Muscle layer of colon (tissue), 2 donors: ENCODE measurements around the gene SLC30A1.

Experiments used
- H3K27ac ChIP-seq: one replicate; pipeline ENCODE4 v1.7.0; 2013; ENCODE audit warnings: low read depth, mild to moderate bottlenecking, low read length, moderate library complexity
- H3K27me3 ChIP-seq, 2 donors: one replicate each; pipeline ENCODE4 v1.7.0; 2013; ENCODE audit warnings: low read length in 2 of 2, mild to moderate bottlenecking in 2 of 2; ENCODE audit not compliant: insufficient read depth in 2 of 2, control insufficient read depth in 1 of 2
- H3K36me3 ChIP-seq: one replicate; pipeline ENCODE4 v1.7.0; 2013; ENCODE audit warnings: mild to moderate bottlenecking, low read length; ENCODE audit not compliant: insufficient read depth
- H3K4me1 ChIP-seq: one replicate; pipeline ENCODE4 v1.7.0; 2013; ENCODE audit warnings: mild to moderate bottlenecking, low read length; ENCODE audit not compliant: insufficient read depth
- H3K4me3 ChIP-seq, 2 donors: one replicate each; pipeline ENCODE4 v1.7.0; 2013; ENCODE audit warnings: low read length in 2 of 2, low read depth in 1 of 2, mild to moderate bottlenecking in 1 of 2, moderate library complexity in 1 of 2
- H3K9ac ChIP-seq: one replicate; pipeline ENCODE4 v1.7.0; 2013; ENCODE audit warnings: low read length
- H3K9me3 ChIP-seq: one replicate; pipeline ENCODE4 v1.7.0; 2013; ENCODE audit warnings: mild to moderate bottlenecking, low read length
- donor health status: abdominal sarcoma.
- donor health status: Adenocarcinoma of cecum.

The SLC30A1 gene

DNA sequence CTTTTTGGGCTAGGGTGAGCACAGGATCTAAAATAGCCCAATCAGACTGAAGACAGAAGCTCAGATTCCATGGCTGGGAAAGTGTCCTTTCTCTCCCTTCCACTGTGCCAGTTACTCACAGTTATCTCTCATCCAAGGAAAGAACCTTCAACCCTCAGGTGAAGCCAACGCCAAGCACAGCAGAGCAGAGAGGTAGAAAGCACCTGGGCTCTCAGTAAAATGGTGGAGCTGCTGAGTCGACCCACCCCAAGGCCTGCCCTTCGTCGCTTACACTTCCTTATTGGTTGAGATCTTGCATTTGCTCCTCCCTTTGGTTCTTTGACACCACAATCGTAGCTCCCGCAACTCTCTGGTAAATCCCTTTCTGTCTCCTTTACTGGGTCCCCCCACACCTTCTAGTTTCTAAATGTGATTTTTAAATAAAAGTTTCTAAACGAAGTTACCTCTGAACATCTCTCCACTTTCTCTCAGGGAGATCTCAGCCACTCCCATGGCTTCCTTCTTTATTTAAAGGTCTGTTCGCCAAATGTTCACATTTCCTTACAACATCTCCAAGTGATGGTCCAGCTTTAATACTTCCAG, 27.5 kb upstream of the SLC30A1 start:
- H3K27ac ChIP-seq: no peak overlapping the region
- H3K27me3 ChIP-seq: no peaks in the 10 kb centered on the region
- peaks cover 9% of the 10 kb centered on the region for H3K4me1 ChIP-seq
- H3K4me3 ChIP-seq: no peak overlapping the region
- no peak overlapping the region for H3K9ac ChIP-seq
- no peaks in the 10 kb centered on the region for H3K36me3 ChIP-seq
- no peaks in the 10 kb centered on the region for H3K9me3 ChIP-seq

DNA sequence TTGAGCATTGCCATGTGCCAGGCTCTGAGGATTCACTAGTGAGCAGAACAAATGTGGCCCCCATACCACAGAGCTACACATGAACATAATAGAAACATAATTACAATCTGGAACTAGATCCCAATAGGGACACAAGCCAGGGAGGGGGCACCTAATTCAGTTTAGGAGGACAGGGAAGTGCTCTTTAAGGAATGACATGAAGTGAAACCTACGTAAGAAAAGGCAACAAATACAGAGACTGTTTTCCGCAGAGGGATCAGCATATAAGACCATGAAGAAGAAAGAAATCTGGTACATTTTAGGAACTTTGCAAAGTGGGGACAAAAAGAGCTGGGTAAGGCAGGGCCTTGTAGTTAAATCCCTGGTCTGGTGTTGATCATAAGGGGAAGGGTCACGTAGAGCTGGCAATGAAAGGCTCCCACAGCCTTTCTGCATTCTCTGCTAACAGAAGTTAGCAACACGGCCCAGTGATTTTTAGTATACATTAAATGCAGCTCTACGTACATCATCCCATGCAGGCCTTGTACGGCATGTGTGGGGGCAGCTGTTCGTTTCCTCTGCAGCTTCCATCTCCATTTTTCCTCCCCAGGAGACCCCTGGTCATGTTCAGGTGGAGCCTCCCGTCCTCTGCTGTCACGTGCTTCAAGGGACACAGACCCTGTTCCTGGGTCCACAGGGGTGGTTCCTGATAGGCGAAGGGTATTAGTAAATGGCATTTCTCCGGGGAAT, 26.8 kb upstream of the SLC30A1 start:
- H3K36me3 ChIP-seq: no peaks in the 10 kb centered on the region
- H3K4me3 ChIP-seq: no peak overlapping the region
- no peak overlapping the region for H3K9ac ChIP-seq
- H3K4me1 ChIP-seq: peaks cover 2% of the 10 kb centered on the region
- H3K27ac ChIP-seq: no peak overlapping the region
- H3K27me3 ChIP-seq: no peaks in the 10 kb centered on the region
- no peaks in the 10 kb centered on the region for H3K9me3 ChIP-seq

DNA sequence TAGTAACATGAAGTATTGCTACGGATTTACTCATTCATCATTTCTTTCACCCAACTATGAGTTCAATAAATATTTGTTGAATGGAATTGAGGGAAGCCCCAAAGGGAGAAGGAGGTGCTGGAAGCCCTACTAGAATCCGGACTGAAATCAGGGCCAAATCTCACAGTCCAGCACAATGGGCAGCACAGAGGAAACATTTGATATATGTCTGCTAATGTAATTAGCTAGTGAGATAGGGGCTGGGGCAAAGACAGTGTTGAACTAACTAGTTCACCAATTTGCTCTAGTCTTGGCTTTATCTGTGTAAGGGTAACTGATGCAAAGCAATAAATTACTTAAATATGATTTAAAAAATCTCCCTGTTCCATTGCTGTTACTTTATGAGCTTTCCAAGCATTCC, 26.1 kb upstream of the SLC30A1 start:
- Histone ChIP-seq H3K27ac (no peak overlapping the region), H3K4me1 (no peaks in the 10 kb centered on the region), H3K9ac (no peak overlapping the region), H3K36me3 (no peaks in the 10 kb centered on the region), H3K9me3 (no peaks in the 10 kb centered on the region), H3K27me3 (no peaks in the 10 kb centered on the region), H3K4me3 (no peak overlapping the region)

DNA sequence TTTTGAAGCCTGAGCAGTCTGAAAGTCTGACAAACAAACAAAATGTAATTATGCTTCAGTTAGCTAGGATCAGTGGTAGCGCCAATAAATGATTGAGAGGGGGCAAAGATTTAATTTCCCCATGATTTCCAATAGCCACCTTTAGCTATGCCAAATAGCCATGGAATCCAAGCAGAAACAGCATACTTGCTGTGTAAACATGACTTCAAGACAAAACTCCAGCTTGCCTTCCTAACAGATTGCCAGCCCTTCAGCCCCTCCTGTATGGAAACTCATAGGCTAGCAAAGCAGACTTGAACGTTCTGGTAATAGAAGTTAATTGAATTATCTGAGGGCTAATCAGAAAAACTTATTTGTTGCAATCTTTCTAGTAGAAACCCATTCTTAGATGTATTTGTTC, 25.6 kb upstream of the SLC30A1 start:
- H3K27ac ChIP-seq: no peak overlapping the region
- H3K9me3 ChIP-seq: no peaks in the 10 kb centered on the region
- H3K4me3 ChIP-seq: no peak overlapping the region
- H3K9ac ChIP-seq: no peak overlapping the region
- H3K27me3 ChIP-seq: no peaks in the 10 kb centered on the region
- no peaks in the 10 kb centered on the region for H3K36me3 ChIP-seq
- H3K4me1 ChIP-seq: no peaks in the 10 kb centered on the region

DNA sequence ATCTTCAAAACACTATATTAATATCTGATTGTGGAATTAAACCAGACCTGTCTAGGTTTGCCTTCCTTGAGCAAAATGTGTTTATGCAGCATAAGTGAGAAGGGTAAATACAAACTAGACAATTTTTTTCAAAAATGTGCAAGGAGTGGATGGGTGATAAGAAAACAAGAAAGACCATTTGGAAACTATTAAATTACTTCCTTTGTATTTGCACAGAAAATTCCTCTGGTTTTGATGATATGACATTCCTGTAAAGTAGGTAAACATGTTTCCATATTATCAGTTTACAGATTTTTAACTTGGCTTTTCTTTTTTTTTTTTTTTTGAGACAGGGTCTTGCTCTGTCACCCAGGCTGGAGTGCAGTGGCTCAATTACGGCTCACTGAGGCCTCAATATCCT, 24.8 kb upstream of the SLC30A1 start:
- Histone ChIP-seq H3K36me3 (no peaks in the 10 kb centered on the region), H3K9me3 (no peaks in the 10 kb centered on the region), H3K27ac (no peak overlapping the region), H3K4me3 (no peak overlapping the region), H3K4me1 (no peaks in the 10 kb centered on the region), H3K9ac (no peak overlapping the region), H3K27me3 (no peaks in the 10 kb centered on the region)

DNA sequence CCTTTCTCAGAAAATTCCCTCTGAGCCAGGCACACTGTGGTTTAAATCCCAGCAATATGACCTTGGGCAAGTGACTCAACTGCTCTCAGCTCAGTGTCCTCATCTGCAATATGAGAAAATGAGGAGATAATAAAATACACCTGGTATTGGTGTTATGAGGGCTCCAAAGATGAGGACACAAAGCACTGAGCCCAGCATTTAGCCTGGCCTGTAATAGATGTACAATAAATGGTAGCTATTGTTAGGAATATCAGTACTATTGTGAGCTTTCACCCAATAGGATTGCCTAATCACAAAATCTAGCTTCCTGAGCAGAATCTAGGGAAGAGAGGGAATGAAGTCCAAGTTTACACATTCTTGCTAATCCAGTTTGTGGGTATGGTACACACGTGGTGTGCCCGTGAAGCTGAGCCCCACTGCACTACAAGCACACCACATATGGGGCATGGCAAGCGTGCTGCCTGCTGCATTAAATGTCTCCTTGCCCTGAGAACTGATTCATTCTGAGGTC, 24.3 kb upstream of the SLC30A1 start:
- no peaks in the 10 kb centered on the region for H3K4me1 ChIP-seq
- H3K27me3 ChIP-seq: no peaks in the 10 kb centered on the region
- H3K36me3 ChIP-seq: no peaks in the 10 kb centered on the region
- H3K9me3 ChIP-seq: no peaks in the 10 kb centered on the region
- no peak overlapping the region for H3K4me3 ChIP-seq
- H3K27ac ChIP-seq: no peak overlapping the region
- H3K9ac ChIP-seq: no peak overlapping the region

DNA sequence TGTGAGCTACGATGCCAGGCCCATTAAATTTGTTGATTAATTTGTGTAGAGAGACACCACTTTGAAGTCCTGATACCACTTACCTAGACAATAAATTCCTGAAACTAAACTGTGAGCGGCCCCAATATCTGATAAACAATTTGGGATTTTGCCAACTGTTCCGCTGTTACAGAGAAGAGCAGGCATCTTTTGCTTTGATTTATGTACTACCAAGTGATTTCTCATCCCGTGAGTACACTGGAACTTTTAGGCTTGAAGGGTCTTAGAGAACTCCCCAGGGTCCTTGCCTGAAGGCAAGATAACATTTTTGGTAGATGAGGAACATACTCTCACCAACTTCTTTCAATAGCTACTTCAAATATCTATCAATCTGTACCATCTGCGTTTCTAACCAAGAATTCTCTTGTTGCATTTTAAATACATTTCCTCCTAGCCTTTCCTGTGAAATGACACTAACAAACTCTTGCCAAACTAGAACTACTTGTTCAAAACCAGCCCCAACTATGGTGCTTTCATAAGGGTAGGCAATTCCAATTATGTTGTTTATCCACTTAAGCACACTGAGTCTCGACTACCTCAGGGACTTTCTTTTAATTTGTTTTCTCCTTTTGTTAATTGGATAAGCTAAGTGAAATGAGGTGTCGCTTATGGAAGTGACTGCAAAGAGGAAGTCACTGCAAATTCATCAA, 23.2 kb upstream of the SLC30A1 start:
- H3K4me3 ChIP-seq: no peak overlapping the region
- no peak overlapping the region for H3K9ac ChIP-seq
- H3K9me3 ChIP-seq: no peaks in the 10 kb centered on the region
- H3K36me3 ChIP-seq: no peaks in the 10 kb centered on the region
- H3K4me1 ChIP-seq: no peaks in the 10 kb centered on the region
- H3K27ac ChIP-seq: no peak overlapping the region
- H3K27me3 ChIP-seq: no peaks in the 10 kb centered on the region

DNA sequence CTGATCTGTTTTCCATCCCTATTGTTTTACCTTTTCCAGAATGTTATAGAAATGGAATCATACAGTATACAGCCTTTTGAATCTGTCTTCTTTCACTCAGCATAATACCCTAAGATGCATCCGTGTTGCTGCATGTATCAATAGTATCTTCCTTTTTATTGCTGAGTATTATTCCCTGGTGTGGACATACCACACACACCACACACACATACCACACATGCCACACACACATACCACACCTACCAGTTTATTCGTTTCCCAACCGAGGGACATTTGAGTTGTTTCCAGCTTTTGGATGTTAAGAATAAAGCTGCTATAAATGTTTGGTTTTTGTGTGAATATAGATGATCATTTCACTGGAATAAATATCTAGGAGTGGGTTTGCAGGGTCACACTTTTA, 22.2 kb upstream of the SLC30A1 start:
- Histone ChIP-seq H3K27ac (no peak overlapping the region), H3K27me3 (no peaks in the 10 kb centered on the region), H3K4me1 (no peaks in the 10 kb centered on the region), H3K9ac (no peak overlapping the region), H3K9me3 (no peaks in the 10 kb centered on the region), H3K4me3 (no peak overlapping the region), H3K36me3 (no peaks in the 10 kb centered on the region)

DNA sequence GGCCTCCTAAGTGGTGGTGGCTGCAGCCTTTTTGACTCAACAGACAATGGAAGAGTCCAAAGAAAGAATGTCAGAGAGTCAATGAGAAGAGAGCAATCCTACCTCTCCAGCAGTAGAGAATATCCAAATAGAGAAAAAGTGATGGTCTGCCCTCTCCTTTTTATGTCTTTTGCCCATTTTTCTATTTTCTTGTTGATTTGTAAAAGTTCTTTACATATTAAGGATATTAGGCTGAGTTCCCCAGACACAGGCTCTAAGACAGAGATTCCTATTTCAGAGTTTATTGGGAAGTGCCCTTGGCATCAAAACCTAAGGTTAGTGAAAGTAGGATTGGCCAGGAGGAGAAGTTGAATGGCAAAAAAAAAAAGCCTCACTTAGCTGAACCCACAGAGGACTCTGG, 20.3 kb upstream of the SLC30A1 start:
- Histone ChIP-seq H3K4me3 (no peak overlapping the region), H3K36me3 (no peaks in the 10 kb centered on the region)

DNA sequence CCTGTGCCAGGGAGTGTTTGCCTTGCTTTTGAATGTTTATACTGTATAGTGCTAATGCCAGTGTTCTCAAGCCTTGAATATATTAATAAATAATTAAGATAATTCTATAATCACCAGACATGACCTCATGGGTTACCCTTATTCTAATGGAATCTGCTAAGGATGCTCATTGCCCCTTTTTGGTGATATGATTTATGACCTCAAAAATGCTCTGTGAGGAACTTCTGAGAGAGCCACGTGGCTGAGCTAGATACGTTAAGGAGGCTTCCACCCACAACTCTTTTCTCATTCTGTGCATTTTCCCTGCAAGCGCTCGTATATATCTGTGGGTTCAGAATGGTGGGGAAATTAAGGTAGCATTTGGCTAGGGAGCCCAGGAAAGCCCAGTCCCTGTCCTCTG, 19.6 kb upstream of the SLC30A1 start:
- H3K9me3 ChIP-seq: no peaks in the 10 kb centered on the region
- H3K27me3 ChIP-seq: no peaks in the 10 kb centered on the region
- no peak overlapping the region for H3K9ac ChIP-seq
- no peak overlapping the region for H3K27ac ChIP-seq
- H3K4me3 ChIP-seq: no peak overlapping the region
- no peaks in the 10 kb centered on the region for H3K4me1 ChIP-seq
- no peaks in the 10 kb centered on the region for H3K36me3 ChIP-seq

More for the DNA sequence above, 20.3 kb upstream of the SLC30A1 start:
- Histone ChIP-seq H3K9me3 (no peaks in the 10 kb centered on the region), H3K27me3 (no peaks in the 10 kb centered on the region), H3K9ac (no peak overlapping the region), H3K4me1 (no peaks in the 10 kb centered on the region), H3K27ac (no peak overlapping the region)

DNA sequence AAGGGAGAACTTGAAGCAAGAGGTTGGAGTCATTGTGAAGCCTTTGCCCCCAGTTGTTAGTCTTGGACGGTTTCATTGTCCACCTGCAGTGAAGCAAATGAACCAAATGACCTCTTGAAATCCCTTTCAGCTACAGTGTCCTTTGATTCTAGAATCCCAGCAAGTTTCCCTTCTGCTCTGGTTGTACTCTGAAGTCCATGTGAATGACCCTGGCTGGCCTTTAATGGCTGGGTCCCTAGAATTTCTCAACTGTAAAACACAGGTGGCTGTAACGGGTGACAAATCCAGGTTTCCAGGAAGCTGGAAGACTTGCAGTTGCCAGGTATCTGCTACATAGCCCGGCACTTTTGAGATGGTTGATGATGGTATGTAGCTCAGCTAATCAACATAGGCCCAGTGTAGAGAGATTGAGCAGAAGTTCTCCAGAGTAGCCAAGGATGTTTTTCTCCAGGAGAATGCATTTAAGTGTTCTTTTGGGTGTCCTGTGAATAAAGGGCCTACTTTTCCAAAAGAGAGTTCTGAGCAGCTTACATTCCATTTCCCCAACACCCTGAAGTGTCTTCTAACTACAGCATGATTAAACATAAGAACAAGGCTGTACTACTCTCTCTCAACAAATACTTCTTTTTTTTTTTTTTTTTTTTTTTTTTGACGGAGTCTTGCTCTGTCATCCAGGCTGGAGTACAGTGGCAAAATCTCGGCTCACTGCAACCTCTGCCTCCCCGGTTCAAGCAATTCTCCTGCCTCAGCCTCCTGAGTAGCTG, 17.6 kb upstream of the SLC30A1 start:
- Histone ChIP-seq H3K27ac (no peak overlapping the region), H3K4me1 (no peaks in the 10 kb centered on the region), H3K36me3 (no peaks in the 10 kb centered on the region), H3K9me3 (no peaks in the 10 kb centered on the region), H3K9ac (no peak overlapping the region), H3K27me3 (no peaks in the 10 kb centered on the region), H3K4me3 (no peak overlapping the region)
